HG03039 (cell line): Measurements from ENCODE around the gene KIF25.

Experiments
- ATAC-seq: cut with Tn5 transposase; IDR thresholded peaks from one replicate; pipeline ENCODE4 v1.9.1; 2021; ENCODE audit warnings: mild to moderate bottlenecking, moderate library complexity; ENCODE audit not compliant: unreplicated experiment

KIF25 gene, protein sequence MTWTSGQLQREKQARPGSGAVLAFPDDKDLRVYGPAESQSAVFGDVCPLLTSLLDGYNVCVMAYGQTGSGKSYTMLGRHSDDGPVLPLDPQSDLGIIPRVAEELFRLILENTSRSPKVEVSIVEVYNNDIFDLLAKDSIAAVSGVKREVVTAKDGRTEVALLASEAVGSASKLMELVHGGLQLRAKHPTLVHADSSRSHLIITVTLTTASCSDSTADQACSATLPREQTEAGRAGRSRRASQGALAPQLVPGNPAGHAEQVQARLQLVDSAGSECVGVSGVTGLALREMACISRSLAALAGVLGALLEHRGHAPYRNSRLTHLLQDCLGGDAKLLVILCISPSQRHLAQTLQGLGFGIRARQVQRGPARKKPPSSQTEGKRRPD

DNA sequence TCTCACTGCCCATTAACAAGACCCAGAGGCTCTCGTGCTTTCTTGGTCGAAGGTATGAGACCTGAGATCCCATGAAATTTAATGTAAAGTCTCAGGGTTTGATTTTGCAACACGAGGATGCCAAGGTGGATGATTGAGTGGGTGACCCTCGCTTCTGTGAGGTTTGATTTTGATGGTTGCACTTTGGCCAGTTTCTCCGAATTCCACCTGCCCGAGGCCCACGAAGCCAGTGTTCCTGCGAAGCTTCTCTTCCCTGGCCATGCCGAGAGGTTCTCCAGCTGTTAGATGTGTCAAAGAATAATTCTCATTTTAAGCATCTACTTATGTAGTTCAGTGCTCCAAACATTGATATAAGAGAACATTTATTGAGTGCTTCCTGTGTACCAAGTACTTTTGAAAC lies at the start of gene KIF25:
TSS of gene KIF25 (plus strand) at position 30 of the 400 bp plus-strand sequence. CDS start 31,915 bp downstream, outside the sequence.
- ATAC-seq: no peak

DNA sequence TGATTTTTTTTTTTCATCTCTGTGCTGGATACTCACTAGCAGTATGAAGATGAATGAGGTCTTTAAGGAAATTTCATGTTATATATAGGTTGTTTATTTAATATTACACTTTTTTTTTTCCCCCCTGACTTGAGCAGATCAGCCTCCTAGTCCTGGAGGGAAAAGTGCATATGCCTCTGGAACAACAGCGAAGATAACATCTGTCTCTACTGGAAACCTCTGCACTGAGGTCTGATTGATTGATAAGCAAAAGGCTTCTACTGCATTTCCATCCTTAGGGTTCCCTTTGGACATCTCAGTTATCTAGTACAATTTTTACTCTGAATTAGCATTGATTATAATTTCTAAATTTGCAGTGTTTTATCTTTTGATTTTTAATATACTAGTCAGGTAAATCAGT lies 49.8 kb upstream of the KIF25 start:
- no peak for ATAC-seq

GRCh38 chr6:167948716-167949115 lies 48.8 kb upstream of the KIF25 start:
- no peak for ATAC-seq

DNA sequence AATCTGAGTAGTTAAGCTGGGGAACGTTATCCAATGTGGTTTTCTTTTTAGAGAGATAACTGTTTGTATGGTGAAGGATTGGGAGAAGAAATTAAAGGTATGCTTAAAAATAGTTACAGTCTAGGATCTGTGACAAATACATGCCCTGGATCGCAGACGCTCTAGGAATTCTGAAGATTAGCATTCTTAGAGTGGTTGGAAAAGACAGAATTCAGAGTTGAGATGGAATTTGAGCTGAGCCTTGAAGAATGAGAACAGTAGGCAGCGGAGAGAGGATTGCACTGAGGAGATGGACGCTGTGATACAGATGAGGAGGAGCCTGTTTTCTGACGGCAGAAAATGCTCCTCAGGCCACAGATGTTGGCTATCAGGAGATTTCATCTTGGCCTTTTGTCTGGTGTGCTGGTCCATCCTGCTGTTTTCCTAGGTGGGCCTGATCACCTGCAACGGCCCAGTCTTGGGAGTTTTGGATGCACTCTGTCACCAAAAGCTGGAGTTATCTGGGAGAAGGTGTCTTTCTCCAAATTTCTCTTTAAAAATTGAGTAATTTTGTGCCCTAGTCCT lies 48.3 kb upstream of the KIF25 start:
- ATAC-seq: no peak

DNA sequence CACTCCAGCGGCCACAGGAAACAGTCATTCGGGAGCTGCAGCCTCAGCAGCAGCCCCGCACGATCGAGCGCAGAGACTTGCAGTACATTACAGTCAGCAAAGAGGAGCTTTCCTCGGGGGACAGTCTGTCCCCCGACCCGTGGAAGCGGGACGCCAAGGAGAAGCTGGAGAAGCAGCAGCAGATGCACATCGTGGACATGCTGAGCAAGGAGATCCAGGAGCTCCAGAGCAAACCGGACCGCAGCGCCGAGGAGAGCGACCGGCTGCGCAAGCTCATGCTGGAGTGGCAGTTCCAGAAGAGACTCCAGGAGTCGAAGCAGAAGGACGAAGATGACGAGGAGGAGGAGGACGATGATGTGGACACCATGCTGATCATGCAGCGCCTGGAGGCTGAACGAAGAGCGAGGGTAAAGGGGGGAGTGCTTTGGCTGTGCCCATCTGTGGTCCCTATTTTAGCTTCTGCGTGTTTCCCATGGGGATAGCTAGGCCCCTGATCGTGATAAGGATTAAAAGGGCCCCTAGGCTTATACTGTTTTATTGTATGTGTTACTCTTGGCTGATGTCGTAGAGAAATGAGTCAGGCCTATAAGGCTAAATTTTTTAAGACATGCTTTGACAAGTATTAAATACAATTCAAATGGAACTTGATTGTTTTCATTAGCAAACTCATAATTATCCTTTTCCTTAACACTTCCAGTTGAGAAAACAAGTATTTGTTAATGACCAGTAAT lies 45.5 kb upstream of the KIF25 start:
- no peak for ATAC-seq

- no peak for ATAC-seq
Measured at GRCh38 chr6:167952512-167952859, 45.0 kb upstream of the KIF25 start.

- no peak for ATAC-seq
Measured at GRCh38 chr6:167953551-167953950, 43.9 kb upstream of the KIF25 start.

DNA sequence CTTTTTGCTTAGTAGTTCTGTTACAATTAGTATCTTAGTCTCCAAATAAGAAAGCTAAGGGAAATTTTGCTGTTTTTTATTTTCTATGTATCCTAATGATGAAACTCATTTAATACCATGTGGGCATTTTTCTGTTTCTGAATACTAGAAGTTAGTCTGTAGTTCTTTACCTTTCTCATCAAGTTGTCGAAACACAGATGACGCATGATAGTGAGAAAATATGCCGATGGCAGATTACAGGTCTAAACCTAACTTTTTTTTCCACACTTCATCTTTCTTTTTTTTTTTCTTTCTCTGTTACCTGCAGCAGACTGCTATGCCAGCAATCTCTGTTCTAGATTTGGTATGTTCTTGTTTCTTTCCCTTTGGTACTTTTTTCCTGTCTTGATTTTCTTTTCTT lies 43.3 kb upstream of the KIF25 start:
- no peak for ATAC-seq

DNA sequence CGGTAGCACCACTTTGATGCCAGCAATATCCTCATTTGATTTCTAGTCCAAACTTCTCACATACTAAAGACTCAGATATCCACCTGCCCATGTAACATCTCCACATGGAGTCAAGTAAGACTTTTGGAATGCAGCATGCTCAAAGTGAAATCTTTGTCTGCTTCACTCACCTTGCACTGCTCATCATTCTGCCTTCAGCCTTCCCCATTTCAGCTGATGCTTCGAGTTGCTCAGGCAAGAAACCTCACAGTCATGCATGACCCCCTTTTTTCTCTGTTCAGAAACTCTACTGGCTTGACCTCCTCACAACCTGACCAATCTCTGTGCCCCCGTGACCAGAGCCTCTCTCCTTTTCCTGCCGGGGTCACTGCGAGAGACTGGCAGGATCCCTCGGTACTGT lies 41.0 kb upstream of the KIF25 start:
- ATAC-seq: no peak

GRCh38 chr6:167956983-167957492 lies 40.4 kb upstream of the KIF25 start:
- no peak for ATAC-seq

DNA sequence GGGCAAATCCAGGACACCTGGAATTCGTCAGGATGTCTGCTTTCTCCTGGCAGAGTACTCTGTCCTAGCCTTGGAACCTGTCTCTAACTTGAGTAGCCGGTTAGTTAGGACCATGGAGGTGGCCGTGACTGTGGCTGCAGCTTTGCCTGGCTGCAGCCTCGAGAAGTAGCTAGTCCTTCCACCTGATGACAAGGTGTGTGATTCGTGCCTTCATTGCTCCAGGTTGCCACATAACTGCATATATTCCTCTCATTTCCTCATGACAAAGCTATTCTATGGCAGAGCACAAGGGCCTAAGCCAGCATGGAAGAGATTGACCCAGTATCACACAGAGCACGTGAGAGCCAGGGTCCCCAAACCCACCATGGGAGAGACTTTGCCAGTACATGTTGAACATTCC lies 39.8 kb upstream of the KIF25 start:
- no peak for ATAC-seq

GRCh38 chr6:167960579-167960978 lies 36.9 kb upstream of the KIF25 start:
- no peak for ATAC-seq

GRCh38 chr6:167962711-167963110 lies 34.8 kb upstream of the KIF25 start:
- no peak for ATAC-seq

- ATAC-seq: no peak
Measured at GRCh38 chr6:167963589-167964057, 33.8 kb upstream of the KIF25 start.

GRCh38 chr6:167965592-167966539 lies 31.6 kb upstream of the KIF25 start:
- no peak for ATAC-seq

DNA sequence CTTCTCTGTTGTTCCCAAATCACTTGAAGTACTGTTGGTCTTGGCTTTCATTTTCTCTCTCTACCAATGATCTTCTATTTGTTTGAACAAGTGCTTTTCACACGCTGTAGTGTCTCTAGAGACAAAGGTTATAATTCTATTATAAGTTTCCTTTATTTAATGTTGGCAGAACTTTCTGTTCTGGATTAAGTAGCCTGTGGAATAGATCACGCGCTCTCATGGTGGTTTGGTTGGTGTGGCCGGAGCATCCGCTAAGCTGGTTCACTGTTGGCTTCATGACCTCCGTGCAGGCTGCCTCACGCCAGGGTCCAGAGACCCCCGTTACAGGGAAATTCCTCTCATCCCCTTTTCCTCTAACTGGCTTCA lies 30.9 kb upstream of the KIF25 start:
- no peak for ATAC-seq

DNA sequence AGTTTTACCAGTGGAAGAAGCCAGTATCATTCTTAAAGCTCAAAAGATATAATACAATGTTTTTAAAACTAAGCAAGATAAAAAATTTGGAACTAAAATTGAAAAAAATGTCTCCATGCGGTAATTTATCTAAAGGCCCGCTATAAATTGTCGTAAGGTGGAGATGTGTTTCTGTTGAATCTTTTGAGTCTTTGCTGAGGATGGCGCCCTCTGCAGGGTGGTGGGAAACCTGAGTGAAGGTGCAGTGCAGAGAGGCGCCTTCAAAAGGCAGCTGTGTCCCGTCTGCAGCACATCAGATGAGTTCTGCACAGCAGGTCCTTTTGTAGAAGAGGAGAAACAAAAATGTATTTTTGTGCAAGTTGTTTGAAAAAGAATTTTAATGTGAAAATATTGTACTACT lies 29.4 kb upstream of the KIF25 start:
- ATAC-seq: no peak

DNA sequence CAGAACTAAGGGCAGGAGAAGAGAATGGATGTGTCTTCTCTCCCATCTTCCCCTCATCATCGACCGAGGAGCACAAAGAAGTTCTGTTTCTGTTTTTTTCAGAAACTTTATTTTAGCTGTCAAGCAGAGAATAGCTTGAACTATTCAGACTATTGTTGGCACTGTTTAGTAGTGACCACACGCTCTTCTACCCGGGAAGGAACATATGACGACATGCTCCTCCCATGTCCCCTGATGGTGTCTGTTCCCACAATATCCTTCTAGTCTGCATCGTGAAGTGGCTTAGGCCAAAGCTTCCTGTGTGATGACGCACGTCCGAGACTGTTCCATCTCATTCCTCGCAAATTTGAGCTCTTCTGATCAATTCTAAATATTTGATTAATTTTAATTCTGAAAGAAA lies 27.2 kb upstream of the KIF25 start:
- no peak for ATAC-seq

DNA sequence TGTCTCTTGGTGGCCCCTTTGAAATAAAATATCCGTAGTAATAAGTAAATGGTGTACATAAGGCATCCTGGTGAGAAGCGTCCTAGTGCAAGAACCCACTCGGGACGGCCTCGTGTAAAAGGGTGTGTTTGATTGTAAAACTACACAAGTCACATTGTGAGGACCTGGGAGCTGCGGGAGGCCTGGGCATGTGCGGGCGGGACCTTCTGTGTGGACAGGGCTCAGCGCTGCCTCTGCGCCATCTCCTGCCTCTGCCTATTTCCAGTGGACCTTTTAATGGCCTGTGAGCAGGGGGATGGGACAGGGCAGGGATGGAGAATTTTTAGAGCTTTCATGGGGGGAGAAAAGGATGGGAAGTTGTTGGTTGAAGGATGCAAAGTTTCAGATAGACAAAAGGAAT lies 25.3 kb upstream of the KIF25 start:
- no peak for ATAC-seq

GRCh38 chr6:167973148-167973885 lies 24.2 kb upstream of the KIF25 start:
- no peak for ATAC-seq
